Body of pancreas (tissue), 4 donors: ENCODE data around the gene CDKL5. TPM values are rescaled to one million over a fixed set of nuclear protein-coding genes. Genes with fewer than 3 reads are reported as not detected.

Experiments used
- ATAC-seq: fragments of 150-250 bp; one replicate; pipeline ENCODE4 v1.9.1; 2016
- DNase-seq, 4 donors: peaks; one replicate each; pipeline ENCODE4 v3.0.0-alpha.2; 2019
- H3K27ac ChIP-seq, 4 donors: fragments of 200-600 bp; sonication (generic); 1 replicate in 3 of 4; 2 replicates in 1 of 4; pipeline versions ENCODE4 v1.5.1 to v1.6.1; 2016 to 2019; ENCODE audit warnings: mild to moderate bottlenecking in 1 of 4, mixed read lengths in 1 of 4, moderate library complexity in 1 of 4
- H3K27me3 ChIP-seq, 2 donors: fragments of 200-600 bp; sonication (generic); one replicate each; pipeline ENCODE4 v1.6.0; 2016; ENCODE audit warnings: mild to moderate bottlenecking in 1 of 2
- H3K36me3 ChIP-seq, 2 donors: fragments of 200-600 bp; sonication (generic); replicated peaks in 1 of 2; 2 replicates each; pipeline ENCODE4 v1.5.1; 2016; ENCODE audit warnings: low read depth in 2 of 2; ENCODE audit not compliant: insufficient read depth in 1 of 2
- H3K4me1 ChIP-seq: fragments of 200-600 bp; sonication (generic); one replicate; pipeline ENCODE4 v1.6.0; 2016
- H3K4me3 ChIP-seq, 2 donors: fragments of 200-600 bp; sonication (generic); 1 replicate in 1 of 2; 2 replicates in 1 of 2; pipeline ENCODE4 v1.5.1; 2016 to 2019
- H3K9me3 ChIP-seq, 3 donors: fragments of 200-600 bp; sonication (generic); 1 replicate in 2 of 3; 2 replicates in 1 of 3; pipeline ENCODE4 v1.5.1; 2016
- POLR2A ChIP-seq, 3 donors: fragments of 450-650 bp; IDR thresholded peaks; one replicate each; pipeline ENCODE4 v1.6.1; 2016; ENCODE audit warnings: antibody characterized with exemption in 3 of 3, mild to moderate bottlenecking in 2 of 3
- WGBS, 2 donors: methylation state at CpG; one replicate each; pipeline ENCODE4 v1.1.5; 2017; 5-methylcytosine and 5-hydroxymethylcytosine counted together
- intact Hi-C: fragments of 100-400 bp; cut with DNase I; formaldehyde crosslinking; loops from one replicate; pipeline ENCODE4 v1.15.1; 2023
- total RNA-seq, 2 donors: library from RNA; depleted of rRNA; stranded (reverse); fragments of >200 nt; gene quantifications; one replicate each; pipeline ENCODE4 v1.1.0, GENCODE V29; 2016
- TF ChIP-seq, protein P1 (sequence below), 7 experiments: fragments of 450-650 bp in 4 of 7; fragments of 200-600 bp in 3 of 7; sonication (generic) in 3 of 7; IDR thresholded peaks; one replicate each; pipeline ENCODE4 v1.5.1; 2016 to 2019; ENCODE audit warnings: antibody characterized with exemption in 7 of 7

CDKL5 gene
- total RNA-seq, 2 donors from 2014 or later, result 3.6 to 5.7 TPM

DNA sequence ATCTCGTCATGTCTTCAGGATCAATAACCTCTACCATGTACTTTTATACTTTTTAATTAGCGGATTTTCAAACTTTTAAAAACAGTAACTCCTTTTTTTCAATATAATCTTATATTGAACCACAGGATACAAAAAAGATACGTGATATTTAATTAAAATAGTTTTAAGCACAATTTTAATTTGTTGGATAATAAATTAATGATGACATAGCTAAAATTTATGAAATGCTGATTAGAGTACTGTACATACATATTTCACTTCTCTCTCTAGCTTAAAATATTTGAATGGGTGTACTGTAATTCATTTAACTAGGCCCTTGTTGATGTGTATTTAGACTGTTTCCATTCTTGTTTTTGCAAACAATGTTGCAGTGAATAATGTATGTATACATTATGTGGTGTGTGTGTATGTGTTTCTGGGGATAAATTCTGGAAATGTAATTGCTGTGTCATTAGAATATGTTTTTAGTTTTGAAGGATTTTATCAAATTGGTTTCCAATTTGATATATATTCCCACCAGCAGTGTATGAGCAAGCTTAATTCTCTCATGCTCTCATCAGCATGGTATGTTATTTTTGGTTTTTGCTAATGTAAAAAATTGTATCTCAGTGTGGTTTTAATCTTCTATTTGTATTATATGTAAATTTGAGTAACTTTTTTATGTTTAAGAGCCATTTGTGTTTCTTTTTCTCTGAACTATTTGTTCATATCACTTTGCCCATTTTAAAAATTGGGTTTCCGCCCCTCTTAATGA is 66.4 kb downstream of the CDKL5 start:
- TF ChIP-seq, protein P1, sequence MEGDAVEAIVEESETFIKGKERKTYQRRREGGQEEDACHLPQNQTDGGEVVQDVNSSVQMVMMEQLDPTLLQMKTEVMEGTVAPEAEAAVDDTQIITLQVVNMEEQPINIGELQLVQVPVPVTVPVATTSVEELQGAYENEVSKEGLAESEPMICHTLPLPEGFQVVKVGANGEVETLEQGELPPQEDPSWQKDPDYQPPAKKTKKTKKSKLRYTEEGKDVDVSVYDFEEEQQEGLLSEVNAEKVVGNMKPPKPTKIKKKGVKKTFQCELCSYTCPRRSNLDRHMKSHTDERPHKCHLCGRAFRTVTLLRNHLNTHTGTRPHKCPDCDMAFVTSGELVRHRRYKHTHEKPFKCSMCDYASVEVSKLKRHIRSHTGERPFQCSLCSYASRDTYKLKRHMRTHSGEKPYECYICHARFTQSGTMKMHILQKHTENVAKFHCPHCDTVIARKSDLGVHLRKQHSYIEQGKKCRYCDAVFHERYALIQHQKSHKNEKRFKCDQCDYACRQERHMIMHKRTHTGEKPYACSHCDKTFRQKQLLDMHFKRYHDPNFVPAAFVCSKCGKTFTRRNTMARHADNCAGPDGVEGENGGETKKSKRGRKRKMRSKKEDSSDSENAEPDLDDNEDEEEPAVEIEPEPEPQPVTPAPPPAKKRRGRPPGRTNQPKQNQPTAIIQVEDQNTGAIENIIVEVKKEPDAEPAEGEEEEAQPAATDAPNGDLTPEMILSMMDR (IDR thresholded peaks at IDR 0.05), result no peak
- no peak for TF ChIP-seq POLR2A (IDR thresholded peaks at IDR 0.05)
- DNase-seq, result no peak
- WGBS, 2 donors, result 94 to 100% methylated on average over 4 of the region's 4 CpGs
- Histone ChIP-seq H3K27me3 (no peaks in the 10 kb centered on the region), H3K36me3 (no peaks in the 10 kb centered on the region), H3K4me1 (no peaks in the 10 kb centered on the region), H3K27ac (no peak overlapping the region), H3K9me3 (no peaks in the 10 kb centered on the region), H3K4me3 (no peak overlapping the region)
- ATAC-seq, result no peak
- intact Hi-C loops, result no loop called here

DNA sequence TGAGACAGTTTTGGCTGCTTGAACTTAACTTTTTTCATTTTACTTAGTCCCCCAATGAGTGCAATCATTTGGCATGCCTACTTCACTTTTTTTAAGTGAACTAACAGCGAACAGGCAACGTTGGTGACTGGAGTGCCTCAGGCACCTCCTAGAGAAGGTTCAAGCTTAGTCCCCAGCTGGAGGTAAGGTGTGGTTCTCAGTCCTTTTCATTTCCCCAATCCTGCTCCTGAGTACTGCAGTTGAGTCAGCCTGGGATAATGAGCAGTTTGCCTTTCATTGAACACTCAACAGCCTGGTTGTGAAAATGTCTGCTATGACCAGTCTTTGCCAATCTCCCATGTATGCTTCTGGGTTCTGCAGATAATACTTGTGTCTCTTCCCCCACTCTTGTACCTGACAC is 109.5 kb downstream of the CDKL5 start:
- Histone ChIP-seq H3K4me3 (no peak overlapping the region), H3K27ac (no peak overlapping the region), H3K9me3 (no peaks in the 10 kb centered on the region), H3K27me3 (no peaks in the 10 kb centered on the region), H3K36me3 (no peaks in the 10 kb centered on the region), H3K4me1 (no peaks in the 10 kb centered on the region)
- ATAC-seq (no peak), DNase-seq (no peak)
- TF ChIP-seq, protein P1 (IDR thresholded peaks at IDR 0.05), result no peak
- no peak for TF ChIP-seq POLR2A (IDR thresholded peaks at IDR 0.05)
- 88 to 90% methylated on average over 2 of the region's 2 CpGs for WGBS, 2 donors
- intact Hi-C loops, result no loop called here

DNA sequence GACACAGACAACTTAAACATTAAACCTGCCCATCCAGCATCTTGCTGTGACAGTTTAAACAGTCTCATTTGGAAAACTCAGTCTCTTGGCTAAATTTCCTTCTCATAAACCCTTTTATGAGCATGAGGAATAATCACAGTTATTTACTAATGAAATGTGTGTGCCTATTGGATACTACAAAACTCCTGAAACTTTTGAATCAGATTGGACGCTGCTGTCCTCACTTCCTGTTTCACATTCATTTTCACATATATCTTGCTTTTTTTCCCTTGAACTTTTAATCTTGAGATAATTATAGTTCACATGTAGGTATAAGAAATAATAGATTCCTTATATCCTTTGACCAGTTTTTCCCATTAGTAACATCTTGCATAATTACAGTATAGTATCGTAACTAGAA is 111.7 kb downstream of the CDKL5 start:
- no peak overlapping the region for H3K27ac ChIP-seq
- TF ChIP-seq POLR2A (IDR thresholded peaks at IDR 0.05), result no peak
- TF ChIP-seq, protein P1 (IDR thresholded peaks at IDR 0.05), result no peak

DNA sequence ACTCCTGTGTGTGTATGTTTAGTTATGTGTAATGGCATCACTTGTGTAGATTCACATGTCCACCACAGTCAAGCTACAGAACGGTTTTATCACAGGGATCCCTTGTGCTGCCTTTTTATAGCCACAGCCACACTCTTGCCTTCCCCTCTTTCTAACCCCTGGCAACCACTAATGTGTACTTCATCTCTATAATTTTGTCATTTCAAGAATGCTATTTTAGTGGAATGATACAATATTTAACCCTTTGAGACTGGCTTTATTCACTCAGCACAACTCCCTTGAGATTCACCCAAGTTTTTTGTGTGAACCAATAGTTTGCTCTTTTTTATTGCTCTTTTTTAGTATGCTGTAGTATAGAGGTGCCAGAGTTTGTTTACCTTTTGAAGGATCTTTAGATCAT is 112.1 kb downstream of the CDKL5 start:
- H3K27me3 ChIP-seq, result no peaks in the 10 kb centered on the region
- no peak overlapping the region for H3K27ac ChIP-seq
- TF ChIP-seq POLR2A (IDR thresholded peaks at IDR 0.05), result no peak
- intact Hi-C loops, result no loop called here
- DNase-seq (no peak), ATAC-seq (no peak)
- no peak overlapping the region for H3K4me3 ChIP-seq
- no peaks in the 10 kb centered on the region for H3K4me1 ChIP-seq
- no peaks in the 10 kb centered on the region for H3K9me3 ChIP-seq
- H3K36me3 ChIP-seq, result no peaks in the 10 kb centered on the region
- 30 to 47% methylated on average over 1 of the region's 1 CpG for WGBS, 2 donors

More for the DNA sequence above, 111.7 kb downstream of the CDKL5 start:
- Histone ChIP-seq H3K36me3 (no peaks in the 10 kb centered on the region), H3K4me1 (no peaks in the 10 kb centered on the region), H3K9me3 (no peaks in the 10 kb centered on the region), H3K27me3 (no peaks in the 10 kb centered on the region), H3K4me3 (no peak overlapping the region)
- intact Hi-C loops, result no loop called here
- DNase-seq (no peak), ATAC-seq (no peak)
- WGBS, 2 donors, result 78 to 89% methylated on average over 2 of the region's 2 CpGs

DNA sequence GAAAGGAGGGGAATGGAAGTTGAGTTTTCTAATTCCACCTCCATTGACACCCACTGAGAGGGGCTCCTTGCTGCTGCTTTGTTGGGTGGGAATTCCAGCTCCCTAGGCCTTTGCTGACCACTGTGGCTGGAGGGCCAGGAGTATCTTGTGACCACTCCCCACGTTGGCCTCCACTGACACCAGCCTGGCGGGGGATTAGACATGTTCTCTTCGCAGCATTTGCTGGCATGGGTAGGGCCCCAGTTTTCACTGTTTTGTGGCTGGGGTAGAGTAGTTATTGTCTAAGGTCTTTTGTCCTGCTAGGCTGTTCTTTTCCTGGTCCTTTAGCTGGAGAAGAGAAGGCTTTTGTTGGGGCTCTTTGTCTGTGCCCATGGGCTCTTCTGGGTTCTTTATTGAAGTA is 116.7 kb downstream of the CDKL5 start:
- intact Hi-C loops, result no loop called here
- 100% methylated on average over 3 of the region's 3 CpGs; no CpG with 5 or more reads in 1 of the 2 donors for WGBS, 2 donors
- Histone ChIP-seq H3K9me3 (no peaks in the 10 kb centered on the region), H3K4me3 (no peak overlapping the region), H3K4me1 (no peaks in the 10 kb centered on the region), H3K27me3 (no peaks in the 10 kb centered on the region), H3K27ac (no peak overlapping the region), H3K36me3 (no peaks in the 10 kb centered on the region)
- TF ChIP-seq, protein P1 (IDR thresholded peaks at IDR 0.05), result no peak
- DNase-seq (no peak), ATAC-seq (no peak)
